Limb (tissue), 2 donors: ENCODE results near the gene NT5DC2.

Experiments used
- DNase-seq, 2 donors: peaks; one replicate each; pipeline ENCODE4 v3.0.0-alpha.2; 2016; ENCODE audit errors: extremely low spot score in 2 of 2

The NT5DC2 gene

GRCh38 chr3:52525680-52526561, 7.7 kb downstream of the NT5DC2 start:
- DNase-seq: no peak

- DNase-seq: no peak
These were observed 8.6 kb downstream of the NT5DC2 start for GRCh38 chr3:52524752-52525679.

- DNase-seq: no peak
These were observed 9.4 kb downstream of the NT5DC2 start for GRCh38 chr3:52524258-52524751.

GRCh38 chr3:52523386-52524257, 10.0 kb downstream of the NT5DC2 start:
- DNase-seq: no peak

DNA sequence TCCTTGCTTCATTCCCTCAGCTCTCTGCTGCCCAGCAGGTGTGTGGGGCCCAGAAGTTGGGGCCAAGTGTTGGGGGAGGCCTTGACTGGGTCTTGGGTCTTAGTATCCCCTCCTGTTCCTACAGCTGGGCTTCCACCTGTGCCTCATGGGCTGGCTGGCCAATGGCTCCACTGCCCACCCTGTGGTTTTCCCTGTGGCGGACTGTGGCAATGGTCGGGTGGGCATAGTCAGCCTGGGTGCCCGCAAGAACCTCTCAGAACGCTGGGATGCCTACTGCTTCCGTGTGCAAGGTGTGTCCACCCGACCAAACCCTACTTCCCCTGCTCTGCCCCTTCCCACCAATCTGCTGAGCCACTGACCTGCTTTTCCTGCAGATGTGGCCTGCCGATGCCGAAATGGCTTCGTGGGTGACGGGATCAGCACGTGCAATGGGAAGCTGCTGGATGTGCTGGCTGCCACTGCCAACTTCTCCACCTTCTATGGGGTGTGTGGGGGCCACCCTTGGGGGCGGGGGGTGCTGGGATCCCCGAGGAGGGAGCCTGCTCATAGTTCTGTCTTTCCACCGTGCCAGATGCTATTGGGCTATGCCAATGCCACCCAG, 10.9 kb downstream of the NT5DC2 start:
- no peak for DNase-seq

DNA sequence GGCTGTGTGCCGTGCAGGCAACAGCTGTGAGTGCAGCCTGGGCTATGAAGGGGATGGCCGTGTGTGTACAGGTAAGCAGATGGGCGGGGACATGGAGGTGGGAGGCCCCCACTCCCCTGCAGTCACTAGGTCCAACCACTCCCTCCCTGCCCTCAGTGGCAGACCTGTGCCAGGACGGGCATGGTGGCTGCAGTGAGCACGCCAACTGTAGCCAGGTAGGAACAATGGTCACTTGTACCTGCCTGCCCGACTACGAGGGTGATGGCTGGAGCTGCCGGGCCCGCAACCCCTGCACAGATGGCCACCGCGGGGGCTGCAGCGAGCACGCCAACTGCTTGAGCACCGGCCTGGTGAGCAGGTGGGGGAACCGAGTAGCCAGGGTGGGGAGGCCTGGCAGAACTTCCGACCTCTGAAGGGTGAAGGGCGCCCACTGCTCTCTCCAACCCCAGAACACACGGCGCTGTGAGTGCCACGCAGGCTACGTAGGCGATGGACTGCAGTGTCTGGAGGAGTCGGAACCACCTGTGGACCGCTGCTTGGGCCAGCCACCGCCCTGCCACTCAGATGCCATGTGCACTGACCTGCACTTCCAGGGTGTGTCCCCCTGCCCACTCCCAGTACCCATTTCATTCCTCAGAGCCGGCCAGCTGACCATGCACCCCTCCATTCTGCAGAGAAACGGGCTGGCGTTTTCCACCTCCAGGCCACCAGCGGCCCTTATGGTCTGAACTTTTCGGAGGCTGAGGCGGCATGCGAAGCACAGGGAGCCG, 11.6 kb downstream of the NT5DC2 start:
- DNase-seq: no peak

- no peak for DNase-seq
These were observed 12.2 kb downstream of the NT5DC2 start for GRCh38 chr3:52521488-52521824.

DNA sequence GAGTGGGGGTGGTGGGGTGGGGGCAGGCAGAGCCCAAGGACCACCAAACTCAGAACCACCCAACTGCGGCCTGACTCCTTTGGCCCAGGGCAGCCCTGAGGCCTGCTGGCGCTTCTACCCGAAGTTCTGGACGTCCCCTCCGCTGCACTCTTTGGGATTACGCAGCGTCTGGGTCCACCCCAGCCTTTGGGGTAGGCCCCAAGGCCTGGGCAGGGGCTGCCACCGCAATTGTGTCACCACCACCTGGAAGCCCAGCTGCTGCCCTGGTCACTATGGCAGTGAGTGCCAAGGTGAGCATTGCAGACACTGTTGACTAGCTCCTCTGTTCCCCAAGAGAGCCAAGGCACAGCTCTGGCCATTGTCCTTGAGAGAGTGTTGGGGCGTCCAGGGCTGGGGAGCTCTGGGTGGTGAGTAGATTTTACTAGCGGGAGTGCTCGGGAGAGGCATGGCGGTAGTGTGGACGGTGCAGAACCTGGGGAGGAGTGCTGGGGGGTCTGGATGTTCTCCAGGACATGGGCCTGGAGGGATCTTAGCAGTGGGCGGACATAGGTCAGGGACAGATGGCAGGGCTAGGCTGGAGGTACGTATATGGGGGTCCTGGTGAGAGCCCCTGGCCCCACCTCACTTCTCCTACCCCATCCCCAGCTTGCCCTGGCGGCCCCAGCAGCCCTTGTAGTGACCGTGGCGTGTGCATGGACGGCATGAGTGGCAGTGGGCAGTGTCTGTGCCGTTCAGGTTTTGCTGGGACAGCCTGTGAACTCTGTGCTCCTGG, 12.8 kb downstream of the NT5DC2 start:
- DNase-seq: no peak

DNA sequence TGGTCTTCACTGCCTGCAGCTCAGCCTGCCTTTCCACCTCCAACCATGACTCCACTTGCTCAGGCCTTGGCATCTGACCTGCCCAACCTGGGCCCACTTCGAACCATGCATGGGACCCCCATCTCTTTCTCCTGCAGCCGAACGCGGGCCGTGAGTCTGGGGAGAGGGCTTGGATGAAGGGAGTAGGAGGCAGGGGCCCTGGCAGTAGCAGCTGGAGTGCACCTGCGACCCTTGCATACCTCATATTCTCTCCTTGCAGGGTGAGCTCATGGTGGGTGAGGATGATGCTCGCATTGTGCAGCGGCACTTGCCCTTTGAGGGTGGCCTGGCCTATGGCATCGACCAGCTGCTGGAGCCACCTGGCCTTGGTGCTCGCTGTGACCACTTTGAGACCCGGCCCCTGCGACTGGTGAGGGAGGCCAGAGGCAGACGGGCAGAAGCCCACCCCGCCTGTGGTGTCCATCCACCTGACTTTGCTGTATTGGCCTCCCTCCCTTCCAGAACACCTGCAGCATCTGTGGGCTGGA, 13.5 kb downstream of the NT5DC2 start:
- DNase-seq: no peak

DNA sequence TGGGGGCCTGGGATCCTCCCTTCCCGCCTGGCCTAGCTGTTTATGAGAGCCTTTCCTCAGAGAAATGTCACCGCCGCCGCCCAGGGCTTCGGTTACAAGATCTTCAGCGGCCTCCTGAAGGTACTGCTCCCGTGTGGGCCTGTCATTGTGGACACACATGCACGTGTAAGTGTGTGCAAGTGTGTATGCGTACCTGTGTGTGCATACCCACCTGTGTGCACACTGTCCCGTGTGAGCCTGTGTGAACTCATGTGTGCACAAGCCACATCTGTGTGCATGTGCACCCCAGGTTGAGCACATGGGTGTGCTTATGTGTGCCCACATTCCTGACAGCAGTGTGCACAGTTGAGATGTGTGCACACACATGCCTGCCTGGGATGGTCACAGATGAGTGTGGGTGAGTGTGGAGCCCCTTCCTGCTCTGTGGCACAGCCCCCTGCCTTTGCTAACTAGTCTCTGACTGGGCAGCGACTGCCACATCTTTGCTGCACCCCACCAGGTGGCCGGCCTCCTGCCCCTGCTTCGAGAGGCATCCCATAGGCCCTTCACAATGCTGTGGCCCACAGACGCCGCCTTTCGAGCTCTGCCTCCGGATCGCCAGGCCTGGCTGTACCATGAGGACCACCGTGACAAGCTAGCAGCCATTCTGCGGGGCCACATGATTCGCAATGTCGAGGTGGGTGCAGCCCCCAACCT, 14.1 kb downstream of the NT5DC2 start:
- DNase-seq: no peak

DNA sequence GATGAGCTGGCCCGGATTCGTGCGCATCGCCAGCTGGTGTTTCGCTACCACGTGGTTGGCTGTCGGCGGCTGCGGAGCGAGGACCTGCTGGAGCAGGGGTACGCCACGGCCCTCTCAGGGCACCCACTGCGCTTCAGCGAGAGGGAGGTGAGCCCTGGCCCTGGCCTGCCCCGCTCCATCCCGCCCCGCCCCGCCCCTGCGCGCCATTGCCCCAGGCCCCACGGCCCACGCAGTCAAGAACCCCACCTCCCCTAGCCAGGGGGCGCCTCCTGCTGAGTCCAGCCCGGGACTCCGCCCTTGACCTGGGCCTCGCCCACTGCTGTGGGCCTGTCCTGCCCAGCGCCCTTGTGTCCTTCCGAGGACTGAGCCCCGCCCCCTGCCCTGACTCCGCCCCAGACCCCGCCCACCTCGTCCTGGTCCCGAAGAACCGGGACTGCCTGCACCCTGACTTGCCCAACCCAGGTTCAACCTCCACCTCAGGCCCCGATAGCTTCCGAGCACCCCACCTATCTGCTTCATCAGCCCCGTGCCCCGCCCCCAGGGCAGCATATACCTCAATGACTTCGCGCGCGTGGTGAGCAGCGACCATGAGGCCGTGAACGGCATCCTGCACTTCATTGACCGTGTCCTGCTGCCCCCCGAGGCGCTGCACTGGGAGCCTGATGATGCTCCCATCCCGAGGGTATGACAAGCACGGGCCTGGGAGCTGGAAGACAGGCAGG, 14.8 kb downstream of the NT5DC2 start:
- DNase-seq: peak in 1 of 2 donors; percentile 52

DNA sequence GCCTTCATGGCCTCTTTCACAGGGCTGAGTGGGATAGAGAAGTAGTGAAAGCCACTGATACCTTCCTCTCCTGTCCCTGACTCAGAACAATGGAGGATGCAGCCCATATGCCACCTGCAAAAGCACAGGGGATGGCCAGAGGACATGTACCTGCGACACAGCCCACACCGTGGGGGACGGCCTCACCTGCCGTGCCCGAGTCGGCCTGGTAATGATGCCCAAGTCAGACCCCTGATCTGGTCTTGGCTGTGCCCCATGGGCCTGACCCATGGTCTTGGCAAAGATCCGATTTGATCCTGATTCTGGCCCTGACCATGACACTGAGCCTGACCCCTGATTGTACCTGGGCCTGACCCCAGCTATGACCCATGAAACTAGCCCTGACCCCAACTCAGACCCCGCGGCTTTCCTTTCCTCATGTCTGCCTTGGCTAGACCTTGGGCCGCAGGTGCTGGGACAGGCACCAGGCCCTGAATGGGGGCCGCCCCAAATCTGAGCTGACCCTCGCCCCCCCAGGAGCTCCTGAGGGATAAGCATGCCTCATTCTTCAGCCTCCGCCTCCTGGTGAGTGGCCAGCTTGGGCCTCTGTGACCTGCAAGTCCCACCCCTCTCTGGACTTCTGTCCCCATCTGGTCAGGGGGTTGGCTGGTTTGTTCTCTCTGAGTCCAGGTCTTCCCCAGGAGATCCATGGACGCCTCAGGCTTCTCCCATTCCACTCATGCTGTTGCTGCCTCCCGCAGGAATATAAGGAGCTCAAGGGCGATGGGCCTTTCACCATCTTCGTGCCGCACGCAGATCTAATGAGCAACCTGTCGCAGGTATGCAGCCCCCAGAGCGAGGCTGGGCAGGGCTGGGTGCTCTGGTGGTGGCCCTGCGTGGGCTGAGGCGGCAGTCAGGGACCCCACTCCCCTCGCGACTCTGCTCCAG, 15.6 kb downstream of the NT5DC2 start:
- no peak for DNase-seq

DNA sequence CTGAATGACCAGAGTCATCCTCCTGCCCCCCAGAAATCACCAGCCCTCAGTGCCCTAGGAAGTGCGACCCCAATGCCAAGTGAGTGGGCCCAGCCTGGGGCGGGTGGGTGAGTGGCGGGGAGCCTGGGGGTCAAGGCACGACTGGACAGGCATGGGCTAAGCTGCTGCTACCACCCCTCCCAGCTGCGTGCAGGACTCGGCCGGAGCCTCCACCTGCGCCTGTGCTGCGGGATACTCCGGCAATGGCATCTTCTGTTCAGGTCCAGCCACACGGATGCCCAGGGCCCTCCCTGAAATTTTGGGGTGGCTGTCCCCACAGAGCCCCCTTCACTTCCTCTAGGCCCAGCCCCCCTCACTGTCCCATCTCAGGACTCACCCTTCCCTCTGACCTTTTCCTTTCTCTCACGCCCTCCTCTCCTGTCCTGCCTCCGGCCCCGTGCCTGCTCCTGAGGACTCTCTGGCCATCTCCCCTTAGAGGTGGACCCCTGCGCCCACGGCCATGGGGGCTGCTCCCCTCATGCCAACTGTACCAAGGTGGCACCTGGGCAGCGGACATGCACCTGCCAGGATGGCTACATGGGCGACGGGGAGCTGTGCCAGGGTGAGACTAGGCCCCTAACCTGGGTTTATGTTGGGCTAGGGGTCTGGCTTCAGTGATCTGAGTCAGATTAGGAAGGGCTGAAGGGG, 17.0 kb downstream of the NT5DC2 start:
- no peak for DNase-seq

DNA sequence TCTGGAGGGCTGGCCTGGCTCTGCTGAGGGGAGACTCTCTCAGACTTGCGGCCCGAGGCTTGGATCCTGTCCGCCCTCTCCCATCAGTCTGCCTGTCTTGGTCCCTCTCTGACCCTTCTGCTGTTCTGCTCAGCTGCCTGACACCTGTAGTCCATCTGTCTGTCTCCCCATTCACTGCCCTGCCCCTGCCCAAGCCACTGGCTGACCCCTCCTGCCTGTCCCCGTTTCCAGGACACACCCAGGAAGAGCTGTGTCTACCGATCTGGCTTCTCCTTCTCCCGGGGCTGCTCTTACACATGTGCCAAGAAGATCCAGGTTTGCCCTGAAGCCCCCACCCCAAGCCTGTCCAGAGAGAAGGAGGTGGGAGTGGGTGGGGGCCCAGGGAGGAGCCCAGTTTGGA, 18.5 kb downstream of the NT5DC2 start:
- no peak for DNase-seq

DNA sequence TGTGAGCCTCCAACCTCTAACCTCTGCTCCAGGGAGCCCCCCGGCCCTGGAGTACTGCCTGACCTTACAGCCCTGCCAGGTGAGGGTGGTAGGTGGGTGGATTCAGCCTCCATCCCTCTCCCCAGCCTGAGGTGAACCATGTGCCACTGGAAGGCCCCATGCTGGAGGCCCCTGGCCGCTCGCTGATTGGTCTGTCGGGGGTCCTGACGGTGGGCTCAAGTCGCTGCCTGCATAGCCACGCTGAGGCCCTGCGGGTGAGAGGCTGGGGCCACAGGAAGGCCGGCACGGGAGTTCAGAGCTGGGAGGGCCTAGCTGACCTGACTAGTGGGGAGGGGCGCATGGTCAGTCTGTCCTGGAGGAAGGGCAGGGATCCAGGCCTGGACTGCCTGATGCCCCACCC, 19.1 kb downstream of the NT5DC2 start:
- no peak for DNase-seq

- no peak for DNase-seq
These were observed 20.4 kb downstream of the NT5DC2 start for GRCh38 chr3:52513281-52513680.
